ENCODE data around the gene CARNS1.
"Not testable (repeated sequence)": the region's sequence is repeated elsewhere in the genome, so short reads cannot be mapped to it uniquely, and the experiment has no call there.

Gene CARNS1

DNA sequence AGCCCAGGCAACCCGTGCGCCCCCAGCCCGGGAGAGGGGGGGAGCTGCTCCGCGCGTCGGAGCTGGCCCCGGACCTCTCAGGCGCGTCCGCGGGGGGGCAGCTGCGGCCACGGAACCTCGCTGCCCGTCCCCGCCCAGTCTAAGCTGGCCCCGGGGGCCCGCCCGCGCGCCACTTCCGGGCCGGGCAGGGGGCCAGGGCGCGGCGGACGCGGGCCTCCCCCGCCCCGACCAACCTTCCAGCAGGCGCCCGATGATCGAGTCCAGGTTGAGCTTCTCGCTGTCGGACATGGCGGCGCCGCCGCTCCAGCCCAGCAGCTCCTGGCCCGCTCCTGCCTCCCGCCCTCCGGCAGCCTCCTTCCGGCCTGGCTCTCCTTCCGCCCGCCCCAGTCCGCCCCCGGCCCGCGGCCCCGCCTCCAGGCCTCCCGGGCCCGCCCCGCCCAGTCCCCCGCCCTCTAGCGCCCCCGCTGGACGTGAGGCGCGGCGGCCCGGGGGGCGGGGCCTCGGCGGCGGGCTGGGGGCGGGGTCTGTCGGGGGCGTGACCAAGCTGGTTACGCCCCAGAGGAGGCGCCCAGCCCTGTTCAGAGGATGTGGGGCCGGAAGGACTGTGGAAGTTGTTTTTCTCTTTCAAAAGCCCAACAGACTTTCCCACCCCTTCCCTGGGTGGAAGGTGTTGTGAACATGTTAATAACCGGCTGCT lies 13.8 kb upstream of the CARNS1 start, which contains the start of gene PPP1CA:
PPP1CA (minus strand) TSS at position 364 of the 697 bp plus-strand sequence; CDS start at position 288, 76 bp downstream.
- Histone ChIP-seq H3K27ac (peak within 1 kb of the TSS; percentile 98), H3K36me3 (peaks cover 58% of the 10 kb centered on the region), H3K4me1 (ENCODE audit: control insufficient read depth in 1 of 2, insufficient read depth in 1 of 2, low read depth in 1 of 2, low read length in 1 of 2) (peaks cover 77 to 78% of the 10 kb centered on the region in 2 experiments), H3K27me3 (no peaks in the 10 kb centered on the region), H3K4me3 (ENCODE audit: low read depth in 1 of 2, low read length in 1 of 2) (peak within 1 kb of the TSS; percentile 89 to 96), H3K9me3 (no peaks in the 10 kb centered on the region)
- TF ChIP-seq, protein P1, sequence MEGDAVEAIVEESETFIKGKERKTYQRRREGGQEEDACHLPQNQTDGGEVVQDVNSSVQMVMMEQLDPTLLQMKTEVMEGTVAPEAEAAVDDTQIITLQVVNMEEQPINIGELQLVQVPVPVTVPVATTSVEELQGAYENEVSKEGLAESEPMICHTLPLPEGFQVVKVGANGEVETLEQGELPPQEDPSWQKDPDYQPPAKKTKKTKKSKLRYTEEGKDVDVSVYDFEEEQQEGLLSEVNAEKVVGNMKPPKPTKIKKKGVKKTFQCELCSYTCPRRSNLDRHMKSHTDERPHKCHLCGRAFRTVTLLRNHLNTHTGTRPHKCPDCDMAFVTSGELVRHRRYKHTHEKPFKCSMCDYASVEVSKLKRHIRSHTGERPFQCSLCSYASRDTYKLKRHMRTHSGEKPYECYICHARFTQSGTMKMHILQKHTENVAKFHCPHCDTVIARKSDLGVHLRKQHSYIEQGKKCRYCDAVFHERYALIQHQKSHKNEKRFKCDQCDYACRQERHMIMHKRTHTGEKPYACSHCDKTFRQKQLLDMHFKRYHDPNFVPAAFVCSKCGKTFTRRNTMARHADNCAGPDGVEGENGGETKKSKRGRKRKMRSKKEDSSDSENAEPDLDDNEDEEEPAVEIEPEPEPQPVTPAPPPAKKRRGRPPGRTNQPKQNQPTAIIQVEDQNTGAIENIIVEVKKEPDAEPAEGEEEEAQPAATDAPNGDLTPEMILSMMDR (IDR thresholded peaks at IDR 0.05), result peak; percentile 96

DNA sequence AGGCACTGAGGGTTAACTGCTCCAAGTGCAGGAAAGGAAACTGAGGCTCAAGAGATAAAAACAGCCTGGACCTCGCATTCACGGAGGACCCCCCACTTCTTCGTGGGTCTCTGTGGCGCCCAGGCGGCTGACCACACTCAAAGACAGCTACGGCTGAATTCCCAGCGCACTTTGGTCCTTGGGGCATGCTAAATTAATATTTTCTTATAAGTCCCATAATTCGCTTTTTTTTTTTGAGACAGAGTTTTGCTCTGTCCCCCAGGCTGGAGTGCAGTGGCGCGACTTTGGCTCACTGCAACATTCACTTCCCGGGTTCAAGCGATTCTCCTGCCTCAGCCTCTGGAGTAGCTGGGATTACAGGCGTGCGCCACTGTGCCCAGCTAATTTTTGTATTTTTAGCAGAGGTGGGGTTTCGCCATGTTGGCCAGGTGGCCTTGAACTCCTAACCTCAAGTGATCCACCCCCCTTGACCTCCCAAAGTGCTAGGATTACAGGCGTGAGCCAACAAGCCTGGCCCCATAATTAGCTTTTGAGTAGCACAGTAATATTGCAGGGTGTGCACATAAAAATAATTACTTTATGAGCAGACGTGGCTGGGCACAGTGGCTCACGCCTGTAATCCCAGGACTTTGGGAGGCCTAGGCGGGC lies 13.2 kb upstream of the CARNS1 start:
- Histone ChIP-seq H3K4me1 (ENCODE audit: control insufficient read depth in 1 of 2, insufficient read depth in 1 of 2, low read depth in 1 of 2, low read length in 1 of 2) (peaks cover 78 to 79% of the 10 kb centered on the region in 2 experiments), H3K27ac (peak overlapping the region; percentile 98), H3K36me3 (peaks cover 58% of the 10 kb centered on the region), H3K4me3 (ENCODE audit: low read depth in 1 of 2, low read length in 1 of 2) (peak overlapping the region; percentile 79 to 89)
- not testable (repeated sequence) for H3K9me3 ChIP-seq, H3K27me3 ChIP-seq

DNA sequence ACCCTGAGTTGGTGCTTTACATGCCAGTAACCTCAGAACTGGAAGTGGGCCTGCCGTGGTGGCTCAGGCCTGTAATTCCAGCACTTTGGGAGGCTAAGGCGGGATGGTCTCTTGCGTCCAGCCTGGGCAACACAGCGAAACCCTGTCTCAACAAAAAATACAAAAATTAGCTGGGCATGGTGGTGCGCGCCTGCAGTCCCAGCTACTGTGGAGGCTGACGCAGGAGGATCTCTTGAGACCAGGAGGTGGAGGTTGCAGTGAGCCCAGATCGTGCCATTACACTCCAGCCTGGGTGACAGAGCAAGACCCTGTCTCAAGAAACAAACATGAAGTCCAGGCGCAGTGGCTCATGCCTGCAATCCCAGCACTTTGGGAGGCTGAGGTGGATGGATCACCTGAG lies 12.4 kb upstream of the CARNS1 start:
- not testable (repeated sequence) for H3K27me3 ChIP-seq, H3K9me3 ChIP-seq
- peak overlapping the region; percentile 98 for H3K27ac ChIP-seq
- H3K36me3 ChIP-seq, result peaks cover 58% of the 10 kb centered on the region
- H3K4me1 ChIP-seq (ENCODE audit: control insufficient read depth in 1 of 2, insufficient read depth in 1 of 2, low read depth in 1 of 2, low read length in 1 of 2), result peaks cover 79 to 80% of the 10 kb centered on the region in 2 experiments
- H3K4me3 ChIP-seq (ENCODE audit: low read depth in 1 of 2, low read length in 1 of 2), result peak overlapping the region; percentile 77 to 89

DNA sequence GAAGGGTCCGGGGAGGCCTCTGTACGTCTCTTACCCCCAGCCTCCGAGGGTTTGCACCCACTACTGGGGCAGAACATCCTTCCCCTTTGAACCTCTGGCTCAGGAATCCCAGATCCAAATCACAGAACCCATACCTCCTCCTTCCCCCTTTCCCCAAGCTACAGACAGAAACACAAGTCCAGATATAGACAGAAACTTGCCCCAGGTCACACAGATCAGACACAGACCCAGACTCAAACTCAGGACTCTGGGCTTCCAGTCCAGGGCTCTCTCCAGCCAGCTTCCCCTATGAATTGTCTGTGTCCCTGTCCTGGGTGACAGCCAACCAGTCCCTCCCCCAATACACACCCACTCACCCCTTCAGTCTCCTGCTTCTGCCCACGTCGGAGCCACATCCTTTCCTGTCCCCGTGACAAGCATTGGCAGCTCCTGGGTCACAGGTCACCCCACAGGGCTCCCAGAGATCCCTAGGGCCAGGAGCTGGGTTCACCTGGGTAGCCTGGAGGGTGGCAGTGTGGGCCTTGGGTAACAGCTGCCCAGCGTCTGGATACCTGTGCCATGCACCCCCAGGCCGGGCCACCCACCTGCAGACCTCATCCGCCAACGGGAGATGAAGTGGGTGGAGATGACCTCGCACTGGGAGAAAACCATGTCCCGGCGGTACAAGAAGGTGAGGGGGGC lies 10.8 kb upstream of the CARNS1 start:
- TF ChIP-seq, protein P1 (IDR thresholded peaks at IDR 0.05), result no peak
- H3K4me3 ChIP-seq (ENCODE audit: low read depth in 1 of 2, low read length in 1 of 2), result peak overlapping the region; percentile 77 to 89
- H3K27me3 ChIP-seq, result no peaks in the 10 kb centered on the region
- H3K4me1 ChIP-seq (ENCODE audit: control insufficient read depth in 1 of 2, insufficient read depth in 1 of 2, low read depth in 1 of 2, low read length in 1 of 2), result peaks cover 86 to 87% of the 10 kb centered on the region in 2 experiments
- no peaks in the 10 kb centered on the region for H3K9me3 ChIP-seq
- H3K27ac ChIP-seq, result peak overlapping the region; percentile 98
- peaks cover 58% of the 10 kb centered on the region for H3K36me3 ChIP-seq

DNA sequence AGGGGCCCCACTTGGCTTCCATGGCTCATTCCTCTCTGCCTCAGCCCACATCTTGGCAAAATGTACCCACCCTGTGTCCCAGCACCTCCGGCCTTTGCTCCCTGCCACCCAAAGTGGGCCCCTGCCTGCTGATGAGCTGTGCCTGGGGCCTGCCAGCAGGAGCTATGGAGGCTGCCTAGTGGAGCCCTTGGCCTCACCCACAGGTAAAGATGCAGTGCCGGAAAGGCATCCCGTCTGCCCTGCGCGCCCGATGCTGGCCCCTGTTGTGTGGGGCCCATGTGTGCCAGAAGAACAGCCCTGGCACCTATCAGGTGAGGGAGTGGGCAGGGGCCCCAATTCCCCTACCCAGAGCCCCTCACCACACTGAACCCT lies 10.3 kb upstream of the CARNS1 start:
- Histone ChIP-seq H3K27me3 (no peaks in the 10 kb centered on the region), H3K27ac (peak overlapping the region; percentile 98), H3K4me1 (ENCODE audit: control insufficient read depth in 1 of 2, insufficient read depth in 1 of 2, low read depth in 1 of 2, low read length in 1 of 2) (peaks cover 86 to 87% of the 10 kb centered on the region in 2 experiments), H3K36me3 (peaks cover 58% of the 10 kb centered on the region), H3K4me3 (ENCODE audit: low read depth in 1 of 2, low read length in 1 of 2) (peak overlapping the region; percentile 77 to 89), H3K9me3 (no peaks in the 10 kb centered on the region)
- TF ChIP-seq, protein P1 (IDR thresholded peaks at IDR 0.05), result no peak

DNA sequence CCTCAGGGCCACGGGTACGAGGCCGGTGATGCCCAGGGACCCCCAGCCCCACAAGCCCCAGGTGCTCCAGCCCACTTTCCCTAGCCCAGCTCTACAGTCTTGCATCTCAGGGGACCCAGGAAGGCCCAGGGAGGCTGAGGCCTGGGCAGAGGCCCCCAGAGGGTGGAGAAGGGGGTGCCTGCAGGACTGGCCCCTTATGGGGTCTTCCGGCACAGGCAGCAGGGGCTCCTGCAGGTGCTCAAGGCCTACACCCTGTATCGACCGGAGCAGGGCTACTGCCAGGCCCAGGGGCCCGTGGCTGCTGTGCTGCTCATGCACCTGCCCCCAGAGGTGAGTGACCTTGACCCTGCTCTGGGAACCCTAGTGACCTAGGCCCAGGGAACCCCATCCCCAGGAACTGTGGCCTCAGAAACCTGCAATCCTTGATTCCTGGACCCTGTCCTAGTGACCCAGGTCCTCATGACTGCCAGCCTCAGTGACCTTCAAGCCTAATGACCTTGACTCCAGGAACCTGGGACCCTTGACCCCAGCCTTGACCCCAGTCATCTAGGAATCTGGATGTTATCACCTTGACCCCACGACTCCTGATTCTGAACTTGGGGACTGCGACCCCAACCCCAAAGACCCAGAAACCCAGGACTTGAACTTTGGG lies 9.7 kb upstream of the CARNS1 start:
- peaks cover 85 to 87% of the 10 kb centered on the region in 2 experiments for H3K4me1 ChIP-seq (ENCODE audit: control insufficient read depth in 1 of 2, insufficient read depth in 1 of 2, low read depth in 1 of 2, low read length in 1 of 2)
- peak overlapping the region; percentile 77 to 89 for H3K4me3 ChIP-seq (ENCODE audit: low read depth in 1 of 2, low read length in 1 of 2)
- no peaks in the 10 kb centered on the region for H3K27me3 ChIP-seq
- H3K27ac ChIP-seq, result peak overlapping the region; percentile 98
- H3K9me3 ChIP-seq, result no peaks in the 10 kb centered on the region
- TF ChIP-seq, protein P1 (IDR thresholded peaks at IDR 0.05), result no peak
- peaks cover 60% of the 10 kb centered on the region for H3K36me3 ChIP-seq
